ENCODE results near the gene C19orf38.
"Not testable (repeated sequence)": the region's sequence is repeated elsewhere in the genome, so short reads cannot be mapped to it uniquely, and the experiment has no call there.

Gene C19orf38

DNA sequence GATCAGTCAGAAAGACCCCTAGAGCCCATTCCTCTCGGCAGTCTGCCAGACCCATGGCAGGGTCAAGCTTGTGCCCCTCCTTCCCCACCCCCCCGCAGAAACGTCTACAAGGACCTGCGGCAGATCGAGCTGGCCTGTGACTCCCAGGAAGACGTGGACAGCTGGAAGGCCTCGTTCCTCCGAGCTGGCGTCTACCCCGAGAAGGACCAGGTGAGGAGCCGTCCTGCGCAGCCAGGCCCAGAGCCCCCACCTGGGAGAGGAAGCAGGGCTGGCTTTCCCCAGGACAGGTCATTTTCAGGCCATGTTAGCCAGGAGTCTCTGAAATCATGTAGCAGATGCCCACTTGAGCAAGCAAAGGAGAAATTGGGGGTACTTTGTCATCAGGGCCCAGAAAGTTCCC lies 24.5 kb upstream of the C19orf38 start:
- DNase-seq (ENCODE audit: low spot score), result no peak

DNA sequence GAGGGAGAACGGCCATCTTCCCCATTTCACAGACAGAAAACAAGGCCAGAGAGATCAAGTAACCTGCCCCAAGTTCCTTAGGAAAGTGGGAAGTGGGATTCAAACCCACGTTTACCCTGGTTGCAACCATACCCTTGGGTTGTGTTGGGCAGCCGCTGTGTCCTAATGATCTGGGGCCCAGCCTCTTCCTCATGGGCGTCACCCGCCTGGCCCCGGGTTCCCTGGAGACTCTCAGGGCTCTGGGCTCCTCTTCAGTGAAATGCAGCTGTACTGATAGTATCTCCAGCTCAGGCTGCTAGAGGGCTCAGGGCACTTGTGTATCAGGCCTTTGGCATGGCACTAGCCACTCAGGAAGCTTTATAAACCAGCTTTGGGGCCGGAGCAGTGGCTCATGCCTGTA lies 22.0 kb upstream of the C19orf38 start:
- no peak for DNase-seq (ENCODE audit: low spot score)

DNA sequence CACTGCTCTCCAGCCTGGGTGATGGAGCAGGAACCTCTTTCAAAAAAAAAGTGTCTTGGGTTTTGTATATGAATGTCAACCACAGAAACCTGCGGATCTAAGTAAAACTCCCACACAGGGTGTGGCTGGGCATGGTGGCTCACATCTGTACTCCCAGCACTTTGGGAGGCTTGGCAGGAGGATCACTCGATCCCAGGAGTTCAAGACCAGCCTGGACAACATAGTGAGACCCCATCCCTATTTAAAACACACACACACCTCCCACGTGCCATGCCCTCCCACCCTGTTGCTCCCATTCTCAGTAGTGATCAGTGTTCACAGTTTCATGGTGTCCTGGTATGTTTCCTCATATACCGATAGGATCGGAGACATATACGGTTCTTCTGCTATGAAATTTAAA lies 21.4 kb upstream of the C19orf38 start:
- DNase-seq (ENCODE audit: low spot score), result no peak

GRCh38 chr19:10828981-10829821 lies 19.0 kb upstream of the C19orf38 start:
- no peak for DNase-seq (ENCODE audit: low spot score)

- no peak for DNase-seq (ENCODE audit: low spot score)
These were observed 18.2 kb upstream of the C19orf38 start for GRCh38 chr19:10829967-10830366.

GRCh38 chr19:10830370-10830769 lies 17.8 kb upstream of the C19orf38 start:
- DNase-seq (ENCODE audit: low spot score), result no peak

DNA sequence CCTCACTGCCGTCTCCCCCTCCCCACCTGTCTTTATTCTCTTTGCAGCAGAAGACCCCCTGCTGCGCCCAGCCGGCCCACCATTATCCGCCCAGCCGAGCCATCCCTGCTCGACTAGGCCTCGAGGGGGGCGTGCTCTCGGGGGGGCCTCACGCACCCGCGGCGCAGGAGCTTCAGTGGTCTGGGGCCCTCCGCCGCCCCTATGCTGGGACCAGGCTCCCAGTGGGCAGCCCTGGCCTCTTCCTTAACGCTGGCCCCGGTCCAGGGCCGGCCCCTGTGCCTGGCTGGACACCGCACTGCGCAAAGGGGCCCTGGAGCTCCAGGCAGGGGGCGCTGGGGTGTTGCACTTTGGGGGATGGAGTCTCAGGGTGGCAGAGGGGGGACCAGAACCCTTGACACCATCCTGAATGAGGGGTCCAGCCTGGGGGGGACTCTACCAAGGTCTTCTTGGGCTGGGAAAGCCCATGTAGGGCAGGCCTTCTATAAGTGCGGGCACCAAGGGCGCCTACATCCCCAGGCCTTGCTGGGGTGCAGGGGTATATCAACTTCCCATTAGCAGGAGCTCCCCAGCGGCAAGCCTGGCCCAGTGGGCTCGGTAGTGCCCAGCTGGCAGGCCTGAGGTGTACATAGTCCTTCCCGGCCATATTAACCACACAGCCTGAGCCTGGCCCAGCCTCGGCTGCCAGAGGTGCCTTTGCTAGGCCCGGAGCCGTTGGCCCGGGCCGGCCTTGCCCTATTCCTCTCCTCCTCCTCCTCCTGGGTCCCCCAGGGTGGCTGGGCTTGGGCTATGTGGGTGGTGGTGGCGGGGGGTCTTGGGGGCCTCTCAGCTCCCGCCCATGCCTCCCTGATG lies 17.1 kb upstream of the C19orf38 start:
- DNase-seq (ENCODE audit: low spot score), result no peak

GRCh38 chr19:10831987-10832938 lies 16.0 kb upstream of the C19orf38 start:
- no peak for DNase-seq (ENCODE audit: low spot score)

DNA sequence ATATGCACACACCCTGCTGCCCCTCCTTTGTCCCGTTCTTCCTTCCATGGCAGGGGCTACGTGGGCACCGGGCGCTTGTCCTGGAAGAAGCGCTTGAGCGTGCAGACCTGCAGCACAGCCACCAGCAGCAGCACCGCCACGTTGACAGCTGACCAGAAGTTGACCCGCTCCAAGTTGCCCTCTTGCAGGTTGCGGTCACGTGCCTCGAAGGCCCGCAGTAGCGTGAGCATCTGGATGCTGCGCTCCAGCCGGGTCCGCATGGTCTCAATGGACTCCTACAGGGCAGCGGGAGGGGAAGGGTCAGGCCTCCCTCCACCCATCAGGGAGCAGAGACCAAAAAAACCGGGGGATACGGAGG lies 15.3 kb upstream of the C19orf38 start:
- DNase-seq (ENCODE audit: low spot score), result no peak

- no peak for DNase-seq (ENCODE audit: low spot score)
These were observed 13.0 kb upstream of the C19orf38 start for GRCh38 chr19:10835089-10835753.

GRCh38 chr19:10835754-10836478 lies 12.3 kb upstream of the C19orf38 start, which contains the start of gene TMED1:
Gene TMED1 (minus strand): TSS chr19:10836212. CDS start chr19:10836191, 21 bp downstream.
- peak; percentile 99 for DNase-seq (ENCODE audit: low spot score)

DNA sequence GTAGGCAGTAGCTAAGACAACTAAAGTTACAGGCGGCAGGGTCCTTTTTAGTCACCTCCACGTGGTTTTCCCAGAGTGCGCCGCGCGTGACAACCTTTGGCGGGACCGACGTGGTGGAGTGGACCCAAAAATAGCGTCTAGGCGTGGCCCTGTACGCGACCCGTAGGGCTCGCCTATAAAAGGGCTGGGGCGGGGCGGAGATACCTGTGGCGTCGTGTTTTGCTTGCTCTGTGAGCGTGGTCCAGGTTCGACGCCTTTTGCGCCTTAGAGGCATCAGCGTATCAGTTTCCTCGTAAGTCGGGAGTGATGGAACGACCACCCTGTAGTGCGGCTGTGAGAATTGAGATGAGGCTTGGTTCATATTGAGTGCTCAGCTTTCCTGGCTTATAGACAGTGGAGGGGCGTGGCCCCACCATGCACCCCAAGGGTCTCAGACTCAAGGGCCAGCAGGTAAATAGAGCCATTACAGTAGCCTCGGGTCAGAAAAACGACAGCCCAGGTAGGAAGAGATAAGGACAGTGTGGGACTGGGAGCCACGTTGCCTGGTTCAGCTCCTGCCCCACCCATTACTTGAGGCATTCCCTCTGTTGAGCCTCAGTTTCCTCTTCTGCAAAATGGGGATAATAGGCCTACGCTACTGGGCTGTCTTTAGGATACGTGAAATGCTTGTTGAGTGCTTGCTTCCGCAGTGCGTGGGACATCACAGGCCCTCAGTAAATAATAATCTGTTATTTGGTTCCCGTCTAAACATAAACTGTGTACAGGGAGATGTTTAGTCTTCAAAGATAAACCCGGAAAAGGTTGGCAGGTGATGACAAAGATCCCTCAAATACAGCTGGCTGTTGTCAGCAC lies 11.5 kb upstream of the C19orf38 start:
- DNase-seq (ENCODE audit: low spot score), result peak; percentile 89

DNA sequence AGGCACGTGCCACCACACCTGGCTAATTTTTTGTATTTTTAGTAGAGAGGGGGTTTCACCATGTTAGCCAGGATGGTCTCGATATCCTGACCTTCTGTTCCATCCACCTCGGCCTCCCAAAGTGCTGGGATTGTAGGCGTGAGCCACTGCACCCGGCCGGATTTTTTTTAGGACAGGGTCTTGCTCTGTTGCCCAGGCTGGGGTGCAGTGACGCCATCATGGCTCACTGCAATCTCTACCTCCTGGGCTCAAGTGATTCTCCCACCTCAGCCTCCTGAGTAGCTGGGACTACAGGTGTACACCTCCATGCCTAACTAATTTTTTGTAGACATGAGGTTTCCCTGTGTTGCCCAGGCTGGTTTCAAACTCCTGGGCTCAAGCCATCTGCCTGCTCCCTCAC lies 10.6 kb upstream of the C19orf38 start:
- DNase-seq (ENCODE audit: low spot score), result not testable (repeated sequence)

GRCh38 chr19:10838377-10838776 lies 9.8 kb upstream of the C19orf38 start:
- no peak for DNase-seq (ENCODE audit: low spot score)

GRCh38 chr19:10839114-10840050 lies 8.8 kb upstream of the C19orf38 start:
- no peak for DNase-seq (ENCODE audit: low spot score)

GRCh38 chr19:10842788-10843187 lies 5.4 kb upstream of the C19orf38 start:
- no peak for DNase-seq (ENCODE audit: low spot score)

DNA sequence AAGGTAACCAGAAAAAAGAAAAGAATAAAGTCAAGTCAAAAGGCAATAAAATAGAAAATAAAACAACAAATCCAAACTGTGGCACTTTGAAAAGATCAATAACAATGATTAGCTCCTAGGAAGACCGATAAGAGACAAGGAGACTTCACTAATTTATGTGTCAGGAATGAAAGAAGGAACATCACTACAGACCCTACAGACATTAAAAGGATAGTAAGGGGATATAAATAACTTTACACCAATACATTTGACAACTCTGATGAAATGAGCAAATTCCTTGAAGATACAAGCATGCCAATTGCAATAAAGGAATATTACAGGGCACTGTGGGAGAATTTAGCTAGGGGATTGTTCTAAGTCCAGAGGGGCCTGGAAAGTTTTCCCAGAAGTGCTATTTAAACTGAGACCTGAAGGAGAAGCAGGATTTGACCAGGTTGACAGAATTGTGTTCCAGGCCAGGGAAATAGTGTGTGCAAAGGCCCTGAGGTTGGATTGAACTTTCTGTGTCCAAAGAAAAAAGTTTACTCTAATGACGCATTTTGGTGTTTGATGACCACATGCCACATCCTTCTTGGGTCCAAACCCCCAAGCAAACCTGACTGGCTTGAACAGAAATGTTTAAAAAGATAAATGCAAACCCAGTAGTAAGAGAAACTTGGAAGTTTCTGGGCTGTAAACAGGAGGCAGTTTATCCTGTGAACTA lies 1.6 kb upstream of the C19orf38 start:
- no peak for DNase-seq (ENCODE audit: low spot score)

DNA sequence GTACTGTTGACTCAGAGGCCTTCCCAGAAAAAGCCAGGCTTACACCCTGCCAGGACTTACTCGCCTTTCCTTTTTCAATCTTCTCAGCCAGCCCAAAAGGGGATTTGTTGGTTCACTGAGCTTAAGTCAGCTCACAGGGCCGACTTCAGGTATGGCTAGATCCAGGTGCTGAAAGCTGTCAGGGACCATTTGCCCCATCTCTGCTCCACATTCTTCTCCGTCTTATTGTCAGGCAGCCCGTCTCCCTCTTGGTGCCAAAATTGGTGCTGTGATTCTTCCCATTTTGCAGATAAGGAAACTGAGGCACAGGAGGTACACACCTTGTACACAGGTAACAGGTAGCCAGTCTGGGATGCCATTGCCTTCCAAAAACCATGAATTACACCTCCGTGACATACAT lies 2.4 kb downstream of the C19orf38 start:
- DNase-seq (ENCODE audit: low spot score), result no peak
